Body of pancreas (tissue), 4 donors: Measurements from ENCODE around the gene SMOC2. TPM values are rescaled to one million over a fixed set of nuclear protein-coding genes. Genes with fewer than 3 reads are reported as not detected.

Source experiments
- ATAC-seq: fragments of 150-250 bp; one replicate; pipeline ENCODE4 v1.9.1; 2016
- DNase-seq, 4 donors: peaks; one replicate each; pipeline ENCODE4 v3.0.0-alpha.2; 2019
- H3K27ac ChIP-seq, 4 donors: fragments of 200-600 bp; sonication (generic); 1 replicate in 3 of 4; 2 replicates in 1 of 4; pipeline versions ENCODE4 v1.5.1 to v1.6.1; 2016 to 2019; ENCODE audit warnings: mild to moderate bottlenecking in 1 of 4, mixed read lengths in 1 of 4, moderate library complexity in 1 of 4
- H3K27me3 ChIP-seq, 2 donors: fragments of 200-600 bp; sonication (generic); one replicate each; pipeline ENCODE4 v1.6.0; 2016; ENCODE audit warnings: mild to moderate bottlenecking in 1 of 2
- H3K36me3 ChIP-seq, 2 donors: fragments of 200-600 bp; sonication (generic); replicated peaks in 1 of 2; 2 replicates each; pipeline ENCODE4 v1.5.1; 2016; ENCODE audit warnings: low read depth in 2 of 2; ENCODE audit not compliant: insufficient read depth in 1 of 2
- H3K4me1 ChIP-seq: fragments of 200-600 bp; sonication (generic); one replicate; pipeline ENCODE4 v1.6.0; 2016
- H3K4me3 ChIP-seq, 2 donors: fragments of 200-600 bp; sonication (generic); 1 replicate in 1 of 2; 2 replicates in 1 of 2; pipeline ENCODE4 v1.5.1; 2016 to 2019
- H3K9me3 ChIP-seq, 3 donors: fragments of 200-600 bp; sonication (generic); 1 replicate in 2 of 3; 2 replicates in 1 of 3; pipeline ENCODE4 v1.5.1; 2016
- POLR2A ChIP-seq, 3 donors: fragments of 450-650 bp; IDR thresholded peaks; one replicate each; pipeline ENCODE4 v1.6.1; 2016; ENCODE audit warnings: antibody characterized with exemption in 3 of 3, mild to moderate bottlenecking in 2 of 3
- WGBS, 2 donors: methylation state at CpG; one replicate each; pipeline ENCODE4 v1.1.5; 2017; 5-methylcytosine and 5-hydroxymethylcytosine counted together
- intact Hi-C: fragments of 100-400 bp; cut with DNase I; formaldehyde crosslinking; loops from one replicate; pipeline ENCODE4 v1.15.1; 2023
- total RNA-seq, 2 donors: library from RNA; depleted of rRNA; stranded (reverse); fragments of >200 nt; gene quantifications; one replicate each; pipeline ENCODE4 v1.1.0, GENCODE V29; 2016
- TF ChIP-seq, protein P1 (sequence below), 7 experiments: fragments of 450-650 bp in 4 of 7; fragments of 200-600 bp in 3 of 7; sonication (generic) in 3 of 7; IDR thresholded peaks; one replicate each; pipeline ENCODE4 v1.5.1; 2016 to 2019; ENCODE audit warnings: antibody characterized with exemption in 7 of 7

Gene SMOC2
- total RNA-seq, 2 donors from 2014 or later, result 22.7 to 31.4 TPM

GRCh38 chr6:168603234-168603633, 162.2 kb downstream of the SMOC2 start:
- WGBS, 2 donors, result 80 to 85% methylated on average over 4 of the region's 4 CpGs
- intact Hi-C loops, result no loop called here
- no peak for ATAC-seq
- H3K27ac ChIP-seq, result no peak overlapping the region
- DNase-seq, result no peak
- no peaks in the 10 kb centered on the region for H3K27me3 ChIP-seq
- no peaks in the 10 kb centered on the region for H3K36me3 ChIP-seq
- H3K4me3 ChIP-seq, result no peak overlapping the region
- no peaks in the 10 kb centered on the region for H3K4me1 ChIP-seq
- H3K9me3 ChIP-seq, result no peaks in the 10 kb centered on the region
- no peak for TF ChIP-seq POLR2A (IDR thresholded peaks at IDR 0.05)

- intact Hi-C loops, result no loop called here
- 42 to 43% methylated on average over 6 to 7 of the region's 7 CpGs for WGBS, 2 donors
- no peaks in the 10 kb centered on the region for H3K4me1 ChIP-seq
- no peaks in the 10 kb centered on the region for H3K9me3 ChIP-seq
- no peak overlapping the region for H3K4me3 ChIP-seq
- DNase-seq, result no peak
- no peak for TF ChIP-seq POLR2A (IDR thresholded peaks at IDR 0.05)
- TF ChIP-seq, protein P1, sequence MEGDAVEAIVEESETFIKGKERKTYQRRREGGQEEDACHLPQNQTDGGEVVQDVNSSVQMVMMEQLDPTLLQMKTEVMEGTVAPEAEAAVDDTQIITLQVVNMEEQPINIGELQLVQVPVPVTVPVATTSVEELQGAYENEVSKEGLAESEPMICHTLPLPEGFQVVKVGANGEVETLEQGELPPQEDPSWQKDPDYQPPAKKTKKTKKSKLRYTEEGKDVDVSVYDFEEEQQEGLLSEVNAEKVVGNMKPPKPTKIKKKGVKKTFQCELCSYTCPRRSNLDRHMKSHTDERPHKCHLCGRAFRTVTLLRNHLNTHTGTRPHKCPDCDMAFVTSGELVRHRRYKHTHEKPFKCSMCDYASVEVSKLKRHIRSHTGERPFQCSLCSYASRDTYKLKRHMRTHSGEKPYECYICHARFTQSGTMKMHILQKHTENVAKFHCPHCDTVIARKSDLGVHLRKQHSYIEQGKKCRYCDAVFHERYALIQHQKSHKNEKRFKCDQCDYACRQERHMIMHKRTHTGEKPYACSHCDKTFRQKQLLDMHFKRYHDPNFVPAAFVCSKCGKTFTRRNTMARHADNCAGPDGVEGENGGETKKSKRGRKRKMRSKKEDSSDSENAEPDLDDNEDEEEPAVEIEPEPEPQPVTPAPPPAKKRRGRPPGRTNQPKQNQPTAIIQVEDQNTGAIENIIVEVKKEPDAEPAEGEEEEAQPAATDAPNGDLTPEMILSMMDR (IDR thresholded peaks at IDR 0.05), result peak in 3 of 7 experiments; percentile 19 to 24 (median 23)
- no peak overlapping the region for H3K27ac ChIP-seq
- peak; percentile 50 for ATAC-seq
- H3K36me3 ChIP-seq, result no peaks in the 10 kb centered on the region
- no peaks in the 10 kb centered on the region for H3K27me3 ChIP-seq
Observed at GRCh38 chr6:168605964-168606363, 165.0 kb downstream of the SMOC2 start.

DNA sequence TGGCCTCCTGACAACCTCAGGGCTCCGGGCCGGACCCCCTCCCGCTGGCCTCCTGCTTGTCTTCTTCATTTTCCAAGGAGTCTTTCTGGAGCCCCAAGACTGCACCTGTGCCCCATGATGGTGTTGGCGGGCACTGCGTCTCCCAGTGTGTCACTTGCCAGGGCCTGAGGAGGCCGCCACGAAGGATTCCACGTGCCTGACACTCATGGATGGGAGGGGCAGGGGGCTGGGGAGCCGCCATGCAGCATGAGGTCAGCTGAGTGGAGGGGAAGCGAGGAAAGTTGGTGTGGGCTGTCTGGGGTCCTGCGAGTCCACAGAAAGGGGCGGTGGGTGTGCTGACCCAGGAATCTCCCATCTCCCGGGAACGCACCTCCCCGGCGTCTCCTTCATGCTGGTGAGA, 165.7 kb downstream of the SMOC2 start:
- no peak overlapping the region for H3K27ac ChIP-seq
- no peak overlapping the region for H3K4me3 ChIP-seq
- no peak for ATAC-seq
- H3K4me1 ChIP-seq, result no peaks in the 10 kb centered on the region
- no peak for DNase-seq
- intact Hi-C loops, result no loop called here
- H3K27me3 ChIP-seq, result no peaks in the 10 kb centered on the region
- H3K9me3 ChIP-seq, result no peaks in the 10 kb centered on the region
- no peaks in the 10 kb centered on the region for H3K36me3 ChIP-seq
- TF ChIP-seq, protein P1 (IDR thresholded peaks at IDR 0.05), result no peak
- WGBS, 2 donors, result 82 to 87% methylated on average over 15 of the region's 16 CpGs

DNA sequence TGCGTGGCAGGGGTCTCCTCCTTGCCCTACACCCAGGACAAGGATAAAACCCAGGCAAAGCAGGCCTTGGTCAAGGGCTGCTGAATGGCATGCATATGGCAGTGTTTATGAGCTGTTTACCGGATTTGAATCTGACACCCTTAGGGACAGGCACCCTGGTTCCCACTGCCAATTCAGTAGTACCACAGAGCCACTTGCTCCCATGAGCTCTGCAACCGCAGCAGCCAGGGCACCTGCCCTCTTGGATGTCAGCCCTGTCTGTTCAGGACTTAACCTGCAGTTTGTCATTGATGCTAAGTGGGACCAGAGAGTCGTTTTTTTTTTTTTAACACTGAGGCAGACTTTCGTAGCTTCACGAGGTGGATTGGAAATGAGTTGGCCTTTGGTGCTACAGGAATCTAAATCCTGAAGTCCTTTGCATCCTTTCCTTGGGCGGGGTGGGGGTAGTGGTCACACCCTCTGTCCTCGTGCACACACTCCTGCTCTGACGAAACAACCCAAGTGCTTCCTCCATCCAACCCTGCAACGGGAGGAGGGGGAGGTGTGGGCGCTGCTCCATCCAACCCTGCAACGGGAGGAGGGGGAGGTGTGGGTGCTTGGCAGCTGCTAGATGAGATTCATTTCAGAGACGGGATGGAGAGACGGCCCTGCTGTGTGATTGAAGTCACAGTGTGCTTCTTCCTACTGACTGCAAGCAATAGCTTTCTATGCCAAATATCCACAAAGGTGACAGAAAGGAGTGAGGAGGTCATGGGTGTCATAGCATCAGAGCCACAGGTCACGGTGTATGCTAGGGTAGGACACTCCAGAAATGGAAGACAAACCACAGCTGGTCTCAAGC, 166.5 kb downstream of the SMOC2 start:
- 55 to 78% methylated on average over 13 to 15 of the region's 15 CpGs for WGBS, 2 donors
- Histone ChIP-seq H3K4me1 (no peaks in the 10 kb centered on the region), H3K4me3 (no peak overlapping the region), H3K27ac (no peak overlapping the region), H3K9me3 (no peaks in the 10 kb centered on the region), H3K36me3 (no peaks in the 10 kb centered on the region), H3K27me3 (no peaks in the 10 kb centered on the region)
- DNase-seq (no peak), ATAC-seq (no peak)
- no peak for TF ChIP-seq POLR2A (IDR thresholded peaks at IDR 0.05)
- TF ChIP-seq, protein P1 (IDR thresholded peaks at IDR 0.05), result no peak
- intact Hi-C loops, result no loop called here

DNA sequence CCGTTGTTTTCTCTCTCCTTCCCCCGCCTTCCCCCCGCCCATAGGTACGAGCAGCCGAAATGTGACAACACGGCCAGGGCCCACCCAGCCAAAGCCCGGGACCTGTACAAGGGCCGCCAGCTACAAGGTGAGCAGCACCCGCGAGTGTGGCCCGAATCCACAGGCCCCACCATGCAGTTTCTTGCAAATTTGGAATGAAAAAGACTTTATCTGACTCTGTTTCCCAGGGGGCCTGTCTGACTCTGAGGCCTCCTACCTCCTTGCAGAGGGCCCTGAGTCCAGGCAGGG, 167.1 kb downstream of the SMOC2 start:
- H3K4me3 ChIP-seq, result no peak overlapping the region
- H3K36me3 ChIP-seq, result no peaks in the 10 kb centered on the region
- H3K9me3 ChIP-seq, result no peaks in the 10 kb centered on the region
- intact Hi-C loops, result no loop called here
- DNase-seq (no peak), ATAC-seq (no peak)
- 76 to 85% methylated on average over 10 to 11 of the region's 11 CpGs for WGBS, 2 donors
- no peaks in the 10 kb centered on the region for H3K4me1 ChIP-seq
- no peak for TF ChIP-seq POLR2A (IDR thresholded peaks at IDR 0.05)
- TF ChIP-seq, protein P1 (IDR thresholded peaks at IDR 0.05), result no peak
- H3K27ac ChIP-seq, result no peak overlapping the region
- no peaks in the 10 kb centered on the region for H3K27me3 ChIP-seq
